ENCODE measurements around the gene MS4A7.

MS4A7 gene

GRCh38 chr11:60389279-60389910 lies 11.1 kb downstream of the MS4A7 start:
- H3K9ac ChIP-seq (ENCODE audit: low read length), result peak overlapping the region; percentile 12; the same call in 1 of the 2 replicates
- H3F3A ChIP-seq (ENCODE audit: insufficient read depth), result no peaks in the 10 kb centered on the region
- H2AFZ ChIP-seq (ENCODE audit: low read depth, low read length, severe bottlenecking), result no peak overlapping the region
- H3K9me2 ChIP-seq (replicated peaks; ENCODE audit: insufficient read depth, low read length), result no peaks in the 10 kb centered on the region
- peak overlapping the region; percentile 23; the same call in 1 of the 2 replicates for H3K27ac ChIP-seq (ENCODE audit: low read depth, low read length)
- no peaks in the 10 kb centered on the region for H3K9me3 ChIP-seq (ENCODE audit: insufficient read depth, low read length)
- H3K4me2 ChIP-seq (ENCODE audit: low read depth, low read length, poor library complexity, severe bottlenecking), result peak overlapping the region; percentile 9
- H3K4me3 ChIP-seq (ENCODE audit: insufficient read depth, low read length, poor library complexity, severe bottlenecking), result no peak overlapping the region
- no peaks in the 10 kb centered on the region for H3K27me3 ChIP-seq (ENCODE audit: low read length)
- no peaks in the 10 kb centered on the region for H3K79me2 ChIP-seq (ENCODE audit: insufficient read depth, low read length)
- H4K20me1 ChIP-seq (ENCODE audit: low read depth, low read length), result no peaks in the 10 kb centered on the region
- peaks cover 12% of the 10 kb centered on the region for H3K36me3 ChIP-seq (ENCODE audit: low read length)
- TF ChIP-seq EZH2phosphoT487 (conservative IDR thresholded peaks at IDR 0.05; ENCODE audit: low read length), result no peak
- TF ChIP-seq, protein P1, sequence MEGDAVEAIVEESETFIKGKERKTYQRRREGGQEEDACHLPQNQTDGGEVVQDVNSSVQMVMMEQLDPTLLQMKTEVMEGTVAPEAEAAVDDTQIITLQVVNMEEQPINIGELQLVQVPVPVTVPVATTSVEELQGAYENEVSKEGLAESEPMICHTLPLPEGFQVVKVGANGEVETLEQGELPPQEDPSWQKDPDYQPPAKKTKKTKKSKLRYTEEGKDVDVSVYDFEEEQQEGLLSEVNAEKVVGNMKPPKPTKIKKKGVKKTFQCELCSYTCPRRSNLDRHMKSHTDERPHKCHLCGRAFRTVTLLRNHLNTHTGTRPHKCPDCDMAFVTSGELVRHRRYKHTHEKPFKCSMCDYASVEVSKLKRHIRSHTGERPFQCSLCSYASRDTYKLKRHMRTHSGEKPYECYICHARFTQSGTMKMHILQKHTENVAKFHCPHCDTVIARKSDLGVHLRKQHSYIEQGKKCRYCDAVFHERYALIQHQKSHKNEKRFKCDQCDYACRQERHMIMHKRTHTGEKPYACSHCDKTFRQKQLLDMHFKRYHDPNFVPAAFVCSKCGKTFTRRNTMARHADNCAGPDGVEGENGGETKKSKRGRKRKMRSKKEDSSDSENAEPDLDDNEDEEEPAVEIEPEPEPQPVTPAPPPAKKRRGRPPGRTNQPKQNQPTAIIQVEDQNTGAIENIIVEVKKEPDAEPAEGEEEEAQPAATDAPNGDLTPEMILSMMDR (IDR thresholded peaks at IDR 0.05; ENCODE audit: insufficient read depth, low read length, poor library complexity, severe bottlenecking), result no peak

- H2AFZ ChIP-seq (ENCODE audit: low read depth, low read length, severe bottlenecking), result no peak overlapping the region
- H3K4me3 ChIP-seq (ENCODE audit: insufficient read depth, low read length, poor library complexity, severe bottlenecking), result no peak overlapping the region
- no peaks in the 10 kb centered on the region for H3K9me2 ChIP-seq (replicated peaks; ENCODE audit: insufficient read depth, low read length)
- H3K79me2 ChIP-seq (ENCODE audit: insufficient read depth, low read length), result no peaks in the 10 kb centered on the region
- no peaks in the 10 kb centered on the region for H3K9me3 ChIP-seq (ENCODE audit: insufficient read depth, low read length)
- H3K9ac ChIP-seq (ENCODE audit: low read length), result no peak overlapping the region
- no peak overlapping the region for H3K4me2 ChIP-seq (ENCODE audit: low read depth, low read length, poor library complexity, severe bottlenecking)
- peaks cover 12% of the 10 kb centered on the region for H3K36me3 ChIP-seq (ENCODE audit: low read length)
- no peak overlapping the region for H3K27ac ChIP-seq (ENCODE audit: low read depth, low read length)
- no peaks in the 10 kb centered on the region for H4K20me1 ChIP-seq (ENCODE audit: low read depth, low read length)
- no peaks in the 10 kb centered on the region for H3K27me3 ChIP-seq (ENCODE audit: low read length)
- no peaks in the 10 kb centered on the region for H3F3A ChIP-seq (ENCODE audit: insufficient read depth)
- TF ChIP-seq, protein P1 (IDR thresholded peaks at IDR 0.05; ENCODE audit: insufficient read depth, low read length, poor library complexity, severe bottlenecking), result no peak
- no peak for TF ChIP-seq EZH2phosphoT487 (conservative IDR thresholded peaks at IDR 0.05; ENCODE audit: low read length)
Observed at GRCh38 chr11:60390419-60390818, 12.1 kb downstream of the MS4A7 start.

DNA sequence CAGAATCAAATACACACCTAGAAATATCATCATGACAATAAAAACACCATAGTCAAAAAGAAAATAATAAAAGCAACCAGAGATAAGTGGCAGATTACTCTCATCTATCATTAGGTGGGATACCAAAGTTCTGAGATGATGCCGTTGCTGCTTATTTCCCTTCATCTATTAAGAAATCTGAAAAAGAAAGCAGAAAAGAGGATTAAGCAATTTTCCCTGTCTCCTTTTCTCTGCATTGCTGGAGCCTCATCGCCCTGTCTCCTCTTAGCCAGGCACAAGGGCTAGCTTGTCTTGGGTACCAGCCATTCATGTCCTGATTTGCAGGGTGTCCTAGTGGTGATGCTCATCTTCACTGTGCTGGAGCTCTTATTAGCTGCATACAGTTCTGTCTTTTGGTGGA lies 14.0 kb downstream of the MS4A7 start:
- H4K20me1 ChIP-seq (ENCODE audit: low read depth, low read length), result no peaks in the 10 kb centered on the region
- H3K9me3 ChIP-seq (ENCODE audit: insufficient read depth, low read length), result no peaks in the 10 kb centered on the region
- H3K79me2 ChIP-seq (ENCODE audit: insufficient read depth, low read length), result no peaks in the 10 kb centered on the region
- H3K9me2 ChIP-seq (replicated peaks; ENCODE audit: insufficient read depth, low read length), result no peaks in the 10 kb centered on the region
- no peak overlapping the region for H3K4me3 ChIP-seq (ENCODE audit: insufficient read depth, low read length, poor library complexity, severe bottlenecking)
- H3K27me3 ChIP-seq (ENCODE audit: low read length), result no peaks in the 10 kb centered on the region
- no peak overlapping the region for H2AFZ ChIP-seq (ENCODE audit: low read depth, low read length, severe bottlenecking)
- no peak for TF ChIP-seq EZH2phosphoT487 (conservative IDR thresholded peaks at IDR 0.05; ENCODE audit: low read length)
- TF ChIP-seq, protein P1 (IDR thresholded peaks at IDR 0.05; ENCODE audit: insufficient read depth, low read length, poor library complexity, severe bottlenecking), result no peak
- peaks cover 7% of the 10 kb centered on the region for H3K36me3 ChIP-seq (ENCODE audit: low read length)
- H3K4me2 ChIP-seq (ENCODE audit: low read depth, low read length, poor library complexity, severe bottlenecking), result no peak overlapping the region
- H3F3A ChIP-seq (ENCODE audit: insufficient read depth), result no peaks in the 10 kb centered on the region
- no peak overlapping the region for H3K27ac ChIP-seq (ENCODE audit: low read depth, low read length)
- H3K9ac ChIP-seq (ENCODE audit: low read length), result no peak overlapping the region

All from SU-DHL-6 (cell line).